ENCODE data around the gene SLC25A11. TPM values are rescaled to one million over a fixed set of nuclear protein-coding genes. Genes with fewer than 3 reads are reported as not detected.
A peak's percentile ranks its signal among the peaks of the same experiment; 100 is the strongest.
"Not testable (repeated sequence)": the region's sequence is repeated elsewhere in the genome, so short reads cannot be mapped to it uniquely, and the experiment has no call there.

Gene SLC25A11
- total RNA-seq, 3 donors from 2014 or later: 89.7 to 102 (median 98.1) TPM

DNA sequence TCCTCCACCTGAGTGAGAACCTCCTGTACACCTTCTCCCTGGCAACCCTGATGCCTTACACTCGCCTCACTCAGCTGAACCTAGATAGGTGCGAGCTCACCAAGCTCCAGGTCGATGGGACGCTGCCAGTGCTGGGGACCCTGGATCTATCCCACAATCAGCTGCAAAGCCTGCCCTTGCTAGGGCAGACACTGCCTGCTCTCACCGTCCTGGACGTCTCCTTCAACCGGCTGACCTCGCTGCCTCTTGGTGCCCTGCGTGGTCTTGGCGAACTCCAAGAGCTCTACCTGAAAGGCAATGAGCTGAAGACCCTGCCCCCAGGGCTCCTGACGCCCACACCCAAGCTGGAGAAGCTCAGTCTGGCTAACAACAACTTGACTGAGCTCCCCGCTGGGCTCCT is 7.1 kb downstream of the SLC25A11 start:
- peaks cover 7% of the 10 kb centered on the region for H3K36me3 Mint-ChIP-seq (ENCODE audit: insufficient read depth)
- no peak for ATAC-seq

DNA sequence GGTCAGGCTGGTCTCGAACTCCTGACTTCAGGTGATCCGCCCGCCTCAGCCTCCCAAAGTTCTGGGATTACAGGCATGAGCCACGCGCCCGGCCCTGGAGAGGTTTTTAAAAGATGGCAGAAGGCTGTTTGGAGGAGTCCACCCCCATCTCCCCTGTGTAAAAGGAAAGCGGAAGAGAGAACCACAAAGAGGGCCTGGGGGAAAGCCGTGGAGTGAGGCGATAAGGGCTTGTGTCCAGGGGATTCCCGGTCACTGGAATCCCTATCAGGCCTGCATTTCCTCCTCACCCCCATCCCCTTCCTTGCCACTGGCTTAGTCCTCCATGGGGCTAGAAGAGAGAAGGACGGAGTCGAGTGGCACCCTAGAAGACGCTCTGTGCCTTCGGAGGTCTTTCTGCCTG is 7.9 kb downstream of the SLC25A11 start, which contains the start of gene GP1BA:
Gene GP1BA (plus strand): TSS at position 315 of the 400 bp plus-strand sequence. CDS start 328 bp downstream, outside the sequence.
- peaks cover 6% of the 10 kb centered on the region for H3K36me3 Mint-ChIP-seq (ENCODE audit: insufficient read depth)
- ATAC-seq: no peak
- H3K4me1 Mint-ChIP-seq (ENCODE audit: low read depth): peaks cover 25% of the 10 kb centered on the region
- no peak for DNase-seq
- no peaks in the 10 kb centered on the region for H3K27me3 Mint-ChIP-seq (ENCODE audit: low read depth)
- H3K4me3 Mint-ChIP-seq: no peak within 1 kb of the TSS
- H3K9me3 Mint-ChIP-seq: no peaks in the 10 kb centered on the region

More for the DNA sequence above, 7.1 kb downstream of the SLC25A11 start:
- H3K4me1 Mint-ChIP-seq (ENCODE audit: low read depth): peaks cover 25% of the 10 kb centered on the region
- H3K9me3 Mint-ChIP-seq: no peaks in the 10 kb centered on the region
- H3K27me3 Mint-ChIP-seq (ENCODE audit: low read depth): no peaks in the 10 kb centered on the region
- no peak overlapping the region for H3K4me3 Mint-ChIP-seq
- no peak for DNase-seq

DNA sequence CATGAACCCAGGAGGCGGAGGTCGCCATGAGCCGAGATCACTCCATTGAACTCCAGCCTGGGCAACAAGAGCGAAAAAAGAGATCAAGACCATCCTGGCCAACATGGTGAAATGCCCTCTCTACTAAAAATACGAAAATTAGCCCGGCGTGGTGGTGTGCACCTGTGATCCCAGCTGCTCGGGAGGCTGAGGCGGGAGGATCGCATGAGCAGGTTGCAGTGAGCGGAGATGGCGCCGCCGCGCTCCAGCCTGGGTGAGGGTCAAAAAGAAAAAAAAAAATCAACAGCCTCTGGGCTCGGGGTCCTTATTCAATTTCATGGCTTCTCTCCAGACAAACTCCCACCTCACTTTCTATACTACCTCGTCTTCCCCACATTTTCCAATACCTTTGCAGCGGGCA is 11.0 kb downstream of the SLC25A11 start:
- Mint-ChIP-seq H3K9me3 (no peaks in the 10 kb centered on the region), H3K36me3 (ENCODE audit: insufficient read depth) (peaks cover 10% of the 10 kb centered on the region), H3K4me3 (no peak overlapping the region), H3K4me1 (ENCODE audit: low read depth) (peaks cover 17% of the 10 kb centered on the region), H3K27me3 (ENCODE audit: low read depth) (no peaks in the 10 kb centered on the region)
- DNase-seq (no peak), ATAC-seq (no peak)

DNA sequence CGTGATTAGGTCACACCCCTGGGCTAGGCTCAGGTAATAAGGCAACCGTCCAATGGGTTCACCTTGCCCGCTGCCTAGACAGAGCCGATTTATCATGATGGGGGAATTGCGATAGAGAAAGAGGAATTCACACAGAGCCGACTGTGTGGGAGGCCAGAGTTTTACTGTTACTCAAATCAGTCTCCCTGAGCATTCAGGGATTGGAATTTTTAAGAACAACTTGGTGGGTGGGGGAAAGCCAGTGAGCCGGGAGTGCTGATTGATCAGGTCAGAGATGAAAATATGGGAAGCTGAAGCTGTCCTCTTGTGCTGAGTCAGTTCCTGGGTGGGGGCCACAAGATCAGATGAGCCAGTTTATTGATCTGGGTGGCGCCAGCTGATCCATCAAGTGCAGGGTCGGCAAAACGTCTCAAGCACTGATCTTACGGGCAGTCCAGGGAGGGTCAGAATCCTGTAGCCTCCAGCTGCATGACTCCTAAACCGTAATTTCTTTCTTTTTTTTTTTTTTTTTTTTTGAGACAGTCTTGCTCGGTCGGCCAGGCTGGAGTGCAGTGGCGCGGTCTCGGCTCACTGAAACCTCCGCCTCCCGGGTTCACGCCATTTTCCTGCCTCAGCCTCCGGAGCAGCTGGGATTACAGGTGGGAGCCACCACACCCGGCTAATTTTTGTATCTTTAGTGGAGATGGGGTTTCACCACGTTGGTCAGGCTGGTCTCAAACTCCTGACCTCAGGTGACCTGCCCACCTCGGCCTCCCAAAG is 13.1 kb downstream of the SLC25A11 start:
- DNase-seq; H3K9me3 Mint-ChIP-seq; H3K27me3 Mint-ChIP-seq (ENCODE audit: low read depth); ATAC-seq; H3K4me1 Mint-ChIP-seq (ENCODE audit: low read depth); H3K4me3 Mint-ChIP-seq: not testable (repeated sequence)
- H3K36me3 Mint-ChIP-seq (ENCODE audit: insufficient read depth): peaks cover 10% of the 10 kb centered on the region

DNA sequence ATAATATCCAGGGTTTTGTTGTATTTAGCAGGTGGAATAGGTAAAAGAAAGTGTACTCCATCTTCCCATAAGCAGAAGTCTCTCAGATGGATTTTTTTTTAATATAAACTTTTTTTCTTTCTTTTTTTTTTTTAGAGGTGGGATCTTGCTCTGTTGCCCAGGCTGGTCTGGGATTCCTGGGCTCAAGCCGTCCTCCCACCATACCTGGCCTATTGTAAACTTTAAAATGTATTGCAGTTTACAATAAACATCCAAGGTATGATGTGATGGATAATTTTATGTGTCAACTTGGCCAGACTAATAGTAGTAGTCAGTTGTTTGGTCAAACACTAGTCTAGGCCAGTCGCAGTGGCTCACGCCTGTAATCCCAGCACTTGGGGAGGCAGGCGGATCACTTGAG is 18.5 kb downstream of the SLC25A11 start:
- Mint-ChIP-seq H3K36me3 (ENCODE audit: insufficient read depth) (peaks cover under 1% of the 10 kb centered on the region), H3K27me3 (ENCODE audit: low read depth) (no peaks in the 10 kb centered on the region), H3K4me1 (ENCODE audit: low read depth) (peaks cover under 1% of the 10 kb centered on the region), H3K4me3 (no peak overlapping the region), H3K9me3 (no peaks in the 10 kb centered on the region)
- ATAC-seq (no peak), DNase-seq (no peak)

DNA sequence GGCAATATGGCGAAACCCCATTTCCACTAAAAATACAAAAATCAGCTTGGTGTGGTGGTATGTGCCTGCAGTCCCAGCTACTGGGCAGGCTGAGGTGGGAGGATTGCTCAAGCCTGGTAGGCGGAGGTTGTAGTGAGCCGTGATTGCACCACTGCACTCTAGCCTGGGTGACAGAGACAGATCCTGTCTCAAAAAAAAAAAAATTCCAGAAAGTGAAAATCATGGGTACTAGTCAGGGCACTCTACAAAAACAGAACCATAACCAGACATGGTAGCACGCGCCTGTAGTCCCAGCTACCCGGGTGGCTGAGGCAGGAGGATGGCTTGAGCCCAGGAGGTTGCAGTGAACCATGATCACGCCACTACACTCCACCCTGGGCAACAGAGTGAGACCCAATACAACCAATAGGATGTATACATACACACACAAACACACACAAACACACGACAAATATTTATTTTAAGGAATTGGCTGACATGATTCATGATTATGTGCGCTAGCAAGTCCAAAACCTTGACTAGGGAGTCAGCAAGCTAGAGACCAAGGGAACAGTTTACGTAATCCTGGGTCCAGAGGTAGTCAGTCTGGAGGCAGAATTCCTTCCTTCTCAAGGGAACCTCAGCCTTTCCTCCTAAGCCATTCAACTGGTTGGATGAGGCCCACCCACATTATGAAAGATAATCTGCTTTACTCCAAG is 19.3 kb downstream of the SLC25A11 start:
- H3K27me3 Mint-ChIP-seq (ENCODE audit: low read depth): no peaks in the 10 kb centered on the region
- no peaks in the 10 kb centered on the region for H3K36me3 Mint-ChIP-seq (ENCODE audit: insufficient read depth)
- no peak overlapping the region for H3K4me3 Mint-ChIP-seq
- H3K4me1 Mint-ChIP-seq (ENCODE audit: low read depth): no peaks in the 10 kb centered on the region
- no peak for ATAC-seq
- no peaks in the 10 kb centered on the region for H3K9me3 Mint-ChIP-seq
- no peak for DNase-seq

DNA sequence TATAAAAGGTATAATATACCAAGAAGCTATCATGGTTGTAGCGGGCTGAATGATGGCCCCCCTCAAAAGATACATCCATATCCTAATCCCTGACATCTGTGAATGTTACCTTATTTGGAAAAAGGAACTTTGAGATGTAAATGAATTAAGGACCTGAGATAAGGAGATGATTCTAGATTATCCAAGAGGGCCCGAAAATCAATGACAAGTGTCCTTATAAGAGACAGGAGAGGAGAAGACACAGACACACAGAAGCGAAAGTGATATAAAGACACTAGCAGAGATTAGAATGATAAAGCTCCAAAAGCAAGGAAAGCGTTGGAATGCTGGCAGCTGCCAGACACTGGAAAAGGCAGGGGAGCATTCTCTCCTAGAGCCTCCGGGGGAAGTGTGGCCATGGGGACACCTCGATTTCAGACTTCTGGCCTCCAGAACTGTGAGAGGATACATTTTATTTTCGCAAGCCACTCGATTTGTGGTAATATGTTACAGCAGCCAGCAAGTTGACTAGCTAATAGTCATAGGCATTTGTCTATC is 20.3 kb downstream of the SLC25A11 start:
- H3K4me3 Mint-ChIP-seq: no peak overlapping the region
- H3K36me3 Mint-ChIP-seq (ENCODE audit: insufficient read depth): no peaks in the 10 kb centered on the region
- no peaks in the 10 kb centered on the region for H3K9me3 Mint-ChIP-seq
- no peaks in the 10 kb centered on the region for H3K4me1 Mint-ChIP-seq (ENCODE audit: low read depth)
- DNase-seq: no peak
- no peaks in the 10 kb centered on the region for H3K27me3 Mint-ChIP-seq (ENCODE audit: low read depth)
- no peak for ATAC-seq

DNA sequence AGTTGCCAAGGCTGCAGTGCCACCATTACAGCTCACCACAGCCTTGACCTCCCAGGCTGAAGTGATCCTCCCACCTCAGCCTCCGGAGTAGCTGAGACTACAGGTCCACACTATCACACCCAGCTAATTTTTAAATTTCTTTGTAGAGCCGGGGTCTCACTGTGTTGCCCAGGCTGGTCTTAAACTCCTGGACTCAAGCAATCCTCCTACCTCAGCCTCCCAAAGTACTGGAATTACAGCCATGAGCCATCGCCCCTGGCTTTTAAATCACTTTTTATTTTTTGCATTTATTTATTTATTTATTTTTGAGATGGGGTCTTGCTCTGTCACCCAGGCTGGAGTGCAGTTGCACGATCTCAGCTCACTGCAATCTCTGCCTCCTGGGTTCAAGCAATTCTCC is 25.3 kb downstream of the SLC25A11 start:
- not testable (repeated sequence) for H3K36me3 Mint-ChIP-seq (ENCODE audit: insufficient read depth)

DNA sequence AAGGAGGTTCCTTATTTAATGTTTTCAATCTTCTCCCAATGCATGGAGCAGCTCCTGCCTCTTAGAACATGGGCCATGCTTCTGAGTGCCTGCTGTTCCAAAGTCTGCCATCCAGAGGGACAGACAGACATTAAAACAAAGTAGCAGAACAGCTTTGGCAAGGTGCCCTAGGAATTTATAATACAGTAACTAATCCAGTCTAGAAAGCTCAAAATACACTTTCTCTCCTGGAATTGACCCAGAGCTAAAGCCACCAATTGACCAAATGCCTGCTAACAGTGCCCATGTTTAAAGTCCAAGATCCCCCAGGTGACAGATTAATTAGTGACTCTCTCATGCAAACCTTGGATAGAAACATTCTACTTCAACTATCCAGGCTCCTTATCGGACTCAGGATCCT is 25.9 kb downstream of the SLC25A11 start:
- no peak overlapping the region for H3K4me3 Mint-ChIP-seq
- peaks cover 2% of the 10 kb centered on the region for H3K27me3 Mint-ChIP-seq (ENCODE audit: low read depth)
- ATAC-seq (no peak), DNase-seq (no peak)
- no peaks in the 10 kb centered on the region for H3K9me3 Mint-ChIP-seq
- no peaks in the 10 kb centered on the region for H3K4me1 Mint-ChIP-seq (ENCODE audit: low read depth)
- no peaks in the 10 kb centered on the region for H3K36me3 Mint-ChIP-seq (ENCODE audit: insufficient read depth)

More for the DNA sequence above, 25.3 kb downstream of the SLC25A11 start:
- not testable (repeated sequence) for DNase-seq; ATAC-seq; H3K27me3 Mint-ChIP-seq (ENCODE audit: low read depth); H3K4me1 Mint-ChIP-seq (ENCODE audit: low read depth); H3K4me3 Mint-ChIP-seq; H3K9me3 Mint-ChIP-seq

DNA sequence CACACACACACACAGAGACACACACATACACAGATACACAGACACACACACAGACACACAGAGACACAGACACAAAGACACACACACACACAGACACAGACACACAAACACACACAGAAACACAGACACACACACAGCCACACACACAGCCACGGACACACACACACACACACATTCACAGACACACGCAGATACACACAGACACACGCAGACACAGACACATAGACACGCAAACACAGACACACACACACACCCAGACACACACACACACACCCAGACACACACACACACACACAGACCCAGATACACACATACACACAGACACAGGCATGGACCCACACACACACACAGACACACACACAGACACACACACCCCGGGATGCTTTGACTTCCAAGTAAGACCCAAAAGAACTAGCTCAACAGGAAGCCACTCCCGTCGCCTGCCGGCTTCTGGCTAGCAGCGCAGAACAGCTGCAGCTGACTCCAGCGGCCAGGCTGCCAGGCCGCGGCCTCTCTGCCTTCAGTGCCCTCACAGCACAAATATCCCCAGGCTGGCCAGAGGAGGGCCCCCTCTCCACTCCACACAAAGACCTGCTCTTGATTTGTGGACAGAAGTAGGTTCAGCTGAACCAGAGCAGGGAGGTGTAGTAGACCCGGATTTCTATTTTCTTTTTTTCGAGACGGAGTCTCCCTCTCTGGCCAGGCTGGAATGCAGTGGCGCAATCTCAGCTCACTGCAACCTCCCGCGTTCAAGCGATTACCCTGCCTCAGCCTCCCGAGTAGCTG is 30.9 kb downstream of the SLC25A11 start:
- ATAC-seq (peak; percentile 89 to 94), DNase-seq (peak; percentile 62)
- H3K36me3 Mint-ChIP-seq (ENCODE audit: insufficient read depth): no peaks in the 10 kb centered on the region
- peaks cover 2% of the 10 kb centered on the region for H3K27me3 Mint-ChIP-seq (ENCODE audit: low read depth)
- H3K9me3 Mint-ChIP-seq: no peaks in the 10 kb centered on the region
- H3K4me3 Mint-ChIP-seq: no peak overlapping the region
- H3K4me1 Mint-ChIP-seq (ENCODE audit: low read depth): no peaks in the 10 kb centered on the region

DNA sequence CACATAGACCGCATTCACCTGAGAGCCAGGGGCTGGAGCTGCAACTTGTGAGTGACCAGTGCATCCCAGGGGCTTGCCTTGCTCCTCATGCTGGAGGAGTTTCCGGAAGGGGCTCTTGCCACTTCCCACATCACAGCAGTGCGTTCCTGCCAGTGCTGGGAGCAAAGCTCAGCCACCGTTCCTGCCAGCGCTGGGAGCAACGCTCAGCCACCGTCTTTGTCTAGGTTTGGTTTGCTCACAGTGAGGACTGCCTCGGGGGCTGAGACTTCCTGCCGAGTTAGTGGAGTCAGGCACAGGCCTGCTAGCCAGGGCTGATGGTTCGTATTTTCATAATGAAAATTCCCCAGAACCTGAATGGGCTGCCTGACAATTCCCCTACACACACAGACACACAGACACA is 31.5 kb downstream of the SLC25A11 start:
- peaks cover 2% of the 10 kb centered on the region for H3K27me3 Mint-ChIP-seq (ENCODE audit: low read depth)
- no peak overlapping the region for H3K4me3 Mint-ChIP-seq
- DNase-seq: no peak
- peak; percentile 29 to 37 for ATAC-seq
- H3K36me3 Mint-ChIP-seq (ENCODE audit: insufficient read depth): no peaks in the 10 kb centered on the region
- H3K4me1 Mint-ChIP-seq (ENCODE audit: low read depth): peaks cover 4% of the 10 kb centered on the region
- H3K9me3 Mint-ChIP-seq: no peaks in the 10 kb centered on the region

DNA sequence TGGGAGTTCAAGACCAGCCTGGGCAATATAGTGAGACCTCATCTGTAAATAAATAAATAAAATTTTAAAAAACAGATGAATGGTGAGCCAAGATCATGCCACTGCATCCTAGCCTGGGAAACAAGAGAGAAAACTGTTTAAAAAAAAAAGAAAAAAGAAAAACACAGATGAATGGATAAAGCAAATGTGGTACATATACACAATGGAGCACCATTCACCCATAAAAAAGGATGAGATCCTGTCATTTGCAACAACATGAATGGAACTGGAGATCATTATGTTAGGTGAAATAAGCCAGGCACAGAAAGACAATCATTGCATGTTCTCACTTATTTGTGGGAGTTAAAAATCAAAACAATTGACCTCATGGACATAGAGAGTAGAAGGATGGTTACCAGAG is 33.2 kb downstream of the SLC25A11 start:
- H3K36me3 Mint-ChIP-seq (ENCODE audit: insufficient read depth); H3K9me3 Mint-ChIP-seq; H3K4me3 Mint-ChIP-seq; ATAC-seq; H3K27me3 Mint-ChIP-seq (ENCODE audit: low read depth); DNase-seq: not testable (repeated sequence)
- H3K4me1 Mint-ChIP-seq (ENCODE audit: low read depth): peaks cover 16% of the 10 kb centered on the region

DNA sequence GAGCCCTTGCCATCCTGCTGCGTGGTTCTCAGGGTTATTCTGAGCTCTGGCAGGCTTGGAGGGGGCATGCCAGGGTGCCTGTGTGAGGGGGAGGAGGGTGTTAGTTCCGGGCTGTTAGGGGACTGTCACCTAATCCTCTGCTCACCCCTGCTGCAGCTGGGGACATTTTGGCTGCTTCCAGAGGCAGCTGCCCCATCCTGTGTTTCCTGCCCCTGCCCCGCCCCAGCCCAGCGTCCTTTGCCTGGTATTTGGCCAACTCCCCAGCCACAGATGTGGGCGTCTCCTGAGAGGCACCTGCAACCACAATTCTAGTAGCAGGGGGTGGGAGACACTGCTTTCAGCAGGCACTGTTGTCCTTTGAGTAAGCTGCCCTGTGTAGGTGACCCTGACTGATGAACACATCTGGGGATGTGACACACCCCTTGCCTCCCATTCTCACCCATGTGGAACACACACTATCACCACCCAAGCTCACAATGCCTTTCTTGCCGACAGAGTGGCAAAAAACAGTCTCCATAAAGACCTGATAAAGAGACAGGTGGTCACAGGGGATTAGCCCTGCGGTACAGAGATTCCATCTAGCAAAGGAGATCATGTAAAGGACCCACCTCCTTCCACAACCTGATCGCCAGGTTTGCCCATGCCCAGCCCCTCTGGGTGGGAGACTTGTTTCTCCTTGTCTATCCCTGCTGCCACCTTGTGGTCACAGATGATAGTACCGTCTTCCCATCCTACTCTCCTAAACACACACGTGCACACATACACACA is 36.6 kb downstream of the SLC25A11 start, which contains the start of gene CHRNE:
Gene CHRNE (minus strand): TSS at position 48 of the 768 bp plus-strand sequence. CDS start 35 bp downstream, at position 13.
- ATAC-seq (peak; percentile 28 to 32), DNase-seq (peak; percentile 74)
- Mint-ChIP-seq H3K4me3 (peak within 1 kb of the TSS; percentile 48), H3K9me3 (no peaks in the 10 kb centered on the region), H3K4me1 (ENCODE audit: low read depth) (peaks cover 34% of the 10 kb centered on the region), H3K36me3 (ENCODE audit: insufficient read depth) (no peaks in the 10 kb centered on the region), H3K27me3 (ENCODE audit: low read depth) (no peaks in the 10 kb centered on the region)

Measured in activated T-cell treated with anti-CD3 and anti-CD28 coated beads, Interleukin-2, amount 50 U/mL, for 4 hours (primary cell).